Tibial nerve (tissue), 4 donors: Measurements from ENCODE around the gene DDAH1. TPM values are rescaled to one million over a fixed set of nuclear protein-coding genes. Genes with fewer than 3 reads are reported as not detected.

ENCODE experiments used
- DNase-seq, 2 donors: peaks; one replicate each; pipeline ENCODE4 v3.0.0-alpha.2; 2019; ENCODE audit warnings: low spot score in 2 of 2
- H3K27ac ChIP-seq, 4 donors: fragments of 200-600 bp; sonication (generic) in 3 of 4; one replicate each; pipeline ENCODE4 v1.5.1; 2017 to 2019; ENCODE audit warnings: mild to moderate bottlenecking in 1 of 4
- H3K27me3 ChIP-seq, 2 donors: fragments of 200-600 bp; sonication (generic) in 1 of 2; one replicate each; pipeline versions ENCODE4 v1.5.1 to v1.6.0; 2017 to 2019
- H3K36me3 ChIP-seq, 3 donors: fragments of 200-600 bp; sonication (generic); one replicate each; pipeline ENCODE4 v1.5.1; 2018 to 2019
- H3K4me1 ChIP-seq, 4 donors: fragments of 200-600 bp; sonication (generic) in 3 of 4; one replicate each; pipeline ENCODE4 v1.5.1; 2017 to 2019
- H3K4me3 ChIP-seq, 4 donors: fragments of 200-600 bp; sonication (generic) in 3 of 4; one replicate each; pipeline ENCODE4 v1.5.1; 2017 to 2019; ENCODE audit warnings: mild to moderate bottlenecking in 1 of 4, moderate library complexity in 1 of 4
- H3K9me3 ChIP-seq, 4 donors: fragments of 200-600 bp; sonication (generic) in 3 of 4; one replicate each; pipeline ENCODE4 v1.5.1; 2017 to 2019
- CTCF ChIP-seq, 5 experiments: fragments of 200-600 bp in 3 of 5; fragments of 450-650 bp in 2 of 5; sonication (generic) in 3 of 5; IDR thresholded peaks; one replicate each; pipeline ENCODE4 v1.5.1; 2016 to 2019; ENCODE audit warnings: antibody characterized with exemption in 5 of 5, mild to moderate bottlenecking in 3 of 5, moderate library complexity in 2 of 5
- EP300 ChIP-seq, 2 donors: sonication (generic); formaldehyde crosslinking; IDR thresholded peaks; one replicate each; pipeline ENCODE4 v1.6.1; 2017; ENCODE audit warnings: antibody characterized with exemption in 2 of 2, mild to moderate bottlenecking in 1 of 2
- POLR2A ChIP-seq, 2 donors: fragments of 450-650 bp; IDR thresholded peaks; one replicate each; pipeline ENCODE4 v1.6.1; 2017; ENCODE audit warnings: antibody characterized with exemption in 2 of 2, mild to moderate bottlenecking in 2 of 2, moderate library complexity in 2 of 2
- WGBS, 2 donors: methylation state at CpG; one replicate each; pipeline ENCODE4 v1.1.5; 2018; 5-methylcytosine and 5-hydroxymethylcytosine counted together
- total RNA-seq, 4 donors: library from RNA; depleted of rRNA; stranded (reverse); fragments of >200 nt; gene quantifications; one replicate each; pipeline ENCODE4 v1.1.0, GENCODE V29; 2016

The DDAH1 gene
- total RNA-seq, 4 donors from 2014 or later: 17.7 to 23.4 (median 21.8) TPM

- no peak for TF ChIP-seq POLR2A (IDR thresholded peaks at IDR 0.05)
- TF ChIP-seq CTCF (IDR thresholded peaks at IDR 0.05): no peak
- TF ChIP-seq EP300 (IDR thresholded peaks at IDR 0.05): no peak
- no peaks in the 10 kb centered on the region for H3K36me3 ChIP-seq
- H3K4me1 ChIP-seq: peaks cover 0 to 19% (median 10%) of the 10 kb centered on the region in 4 donors
- no peak overlapping the region for H3K4me3 ChIP-seq
- H3K27me3 ChIP-seq: no peaks in the 10 kb centered on the region
- no peak for DNase-seq
- H3K27ac ChIP-seq: no peak overlapping the region
- no peaks in the 10 kb centered on the region for H3K9me3 ChIP-seq
Observed at GRCh38 chr1:85342207-85342606, 122.8 kb downstream of the DDAH1 start.

GRCh38 chr1:85340427-85340826, 124.5 kb downstream of the DDAH1 start:
- TF ChIP-seq POLR2A (IDR thresholded peaks at IDR 0.05) (no peak), EP300 (IDR thresholded peaks at IDR 0.05) (no peak), CTCF (IDR thresholded peaks at IDR 0.05) (no peak)
- Histone ChIP-seq H3K36me3 (no peaks in the 10 kb centered on the region), H3K9me3 (no peaks in the 10 kb centered on the region), H3K27ac (no peak overlapping the region), H3K4me1 (peaks cover 0 to 19% (median 10%) of the 10 kb centered on the region in 4 donors), H3K27me3 (no peaks in the 10 kb centered on the region), H3K4me3 (no peak overlapping the region)
- DNase-seq: no peak
- WGBS, 2 donors: 87 to 90% methylated on average over 3 of the region's 3 CpGs

GRCh38 chr1:85339656-85340399, 125.1 kb downstream of the DDAH1 start:
- H3K36me3 ChIP-seq: no peaks in the 10 kb centered on the region
- H3K27me3 ChIP-seq: no peaks in the 10 kb centered on the region
- no peak overlapping the region for H3K4me3 ChIP-seq
- peaks cover 0 to 19% (median 10%) of the 10 kb centered on the region in 4 donors for H3K4me1 ChIP-seq
- TF ChIP-seq CTCF (IDR thresholded peaks at IDR 0.05) (no peak), POLR2A (IDR thresholded peaks at IDR 0.05) (no peak), EP300 (IDR thresholded peaks at IDR 0.05) (no peak)
- H3K27ac ChIP-seq: no peak overlapping the region
- H3K9me3 ChIP-seq: no peaks in the 10 kb centered on the region
- no peak for DNase-seq
- 76 to 92% methylated on average over 7 of the region's 7 CpGs for WGBS, 2 donors

GRCh38 chr1:85339089-85339488, 125.9 kb downstream of the DDAH1 start:
- Histone ChIP-seq H3K27me3 (no peaks in the 10 kb centered on the region), H3K36me3 (no peaks in the 10 kb centered on the region), H3K4me1 (peaks cover 0 to 15% (median 9%) of the 10 kb centered on the region in 4 donors), H3K27ac (no peak overlapping the region), H3K4me3 (no peak overlapping the region), H3K9me3 (peaks cover 0 to 2% (median 0%) of the 10 kb centered on the region in 4 donors)
- TF ChIP-seq EP300 (IDR thresholded peaks at IDR 0.05) (no peak), CTCF (IDR thresholded peaks at IDR 0.05) (no peak), POLR2A (IDR thresholded peaks at IDR 0.05) (no peak)
- WGBS, 2 donors: 62 to 81% methylated on average over 5 of the region's 5 CpGs
- DNase-seq: no peak

GRCh38 chr1:85334962-85335361, 130.0 kb downstream of the DDAH1 start:
- TF ChIP-seq POLR2A (IDR thresholded peaks at IDR 0.05) (no peak), EP300 (IDR thresholded peaks at IDR 0.05) (no peak), CTCF (IDR thresholded peaks at IDR 0.05) (no peak)
- Histone ChIP-seq H3K4me1 (peaks cover 0 to 15% (median 0%) of the 10 kb centered on the region in 4 donors), H3K36me3 (no peaks in the 10 kb centered on the region), H3K9me3 (peaks cover 0 to 5% (median 0%) of the 10 kb centered on the region in 4 donors), H3K27me3 (no peaks in the 10 kb centered on the region), H3K4me3 (no peak overlapping the region), H3K27ac (no peak overlapping the region)
- no peak for DNase-seq
- WGBS, 2 donors: 73 to 96% methylated on average over 2 of the region's 2 CpGs
